HEK293 (cell line): ENCODE results near the gene PRRC2C.

Experiments
- CTCF ChIA-PET: fragments of 350-600 bp; formaldehyde crosslinking; extraction: SDS; loops from one replicate; lab custom pipeline; 2021; ENCODE audit warnings: antibody characterized with exemption; lab: Yijun Ruan, JAX
- POLR2A ChIA-PET: fragments of 300-600 bp; formaldehyde crosslinking; extraction: SDS; loops from one replicate; lab custom pipeline; 2020; ENCODE audit warnings: antibody characterized with exemption, inconsistent platforms; lab: Yijun Ruan, JAX
- H3K27ac ChIP-seq: fragments of 200-500 bp; sonication (Bioruptor generic); 2 replicates; pipeline ENCODE4 v1.5.1; 2014; ENCODE audit warnings: low read depth, low read length, control low read depth, inconsistent platforms; ENCODE audit errors: extremely low read depth
- H3K36me3 ChIP-seq, 2 experiments: fragments of 200-500 bp in 1 of 2; sonication (Bioruptor generic) in 1 of 2; 1 replicate in 1 of 2; 2 replicates in 1 of 2; pipeline ENCODE4 v1.5.1; 2014 to 2017; ENCODE audit warnings: inconsistent platforms in 2 of 2, low read length in 2 of 2; ENCODE audit not compliant: control insufficient read depth in 2 of 2, insufficient read depth in 1 of 2
- H3K4me1 ChIP-seq: fragments of 200-500 bp; sonication (Bioruptor generic); 2 replicates; pipeline ENCODE4 v1.5.1; 2014; ENCODE audit warnings: mild to moderate bottlenecking, low read length, inconsistent platforms; ENCODE audit not compliant: control insufficient read depth, insufficient read depth
- H3K4me3 ChIP-seq: 2 replicates; pipeline ENCODE4 v1.5.1; 2011; ENCODE audit warnings: low read depth, mild to moderate bottlenecking, control low read depth, low read length, moderate library complexity
- H3K9me3 ChIP-seq: fragments of 200-500 bp; sonication (Bioruptor generic); 2 replicates; pipeline ENCODE4 v1.5.1; 2014; ENCODE audit warnings: low read depth, low read length, inconsistent platforms; ENCODE audit not compliant: control insufficient read depth, insufficient read depth
- KLF8 ChIP-seq: fragments of 450-650 bp; formaldehyde crosslinking; IDR thresholded peaks from 2 replicates; pipeline ENCODE4 v1.5.1; 2016; ENCODE audit warnings: missing biosample characterization, missing genetic modification characterization
- SCRT1 ChIP-seq: fragments of 450-650 bp; formaldehyde crosslinking; IDR thresholded peaks from 2 replicates; pipeline ENCODE4 v1.5.1; 2016; ENCODE audit warnings: missing biosample characterization, missing genetic modification characterization, borderline replicate concordance
- ZBTB20 ChIP-seq: fragments of 450-650 bp; formaldehyde crosslinking; IDR thresholded peaks from 2 replicates; pipeline ENCODE4 v1.5.1; 2016; ENCODE audit warnings: missing biosample characterization, missing genetic modification characterization
- ZNF140 ChIP-seq: fragments of 450-650 bp; formaldehyde crosslinking; IDR thresholded peaks from 2 replicates; pipeline ENCODE4 v1.5.1; 2016; ENCODE audit warnings: missing biosample characterization, missing genetic modification characterization
- ZNF23 ChIP-seq: fragments of 450-650 bp; formaldehyde crosslinking; IDR thresholded peaks from 2 replicates; pipeline ENCODE4 v1.5.1; 2016; ENCODE audit warnings: missing biosample characterization, missing genetic modification characterization, borderline replicate concordance
- ZNF341 ChIP-seq: fragments of 450-650 bp; formaldehyde crosslinking; IDR thresholded peaks from 2 replicates; pipeline ENCODE4; 2016; ENCODE audit warnings: low read depth, missing biosample characterization, missing genetic modification characterization
- ZNF350 ChIP-seq: fragments of 450-650 bp; formaldehyde crosslinking; IDR thresholded peaks from 2 replicates; pipeline ENCODE4 v1.5.0; 2017; ENCODE audit warnings: missing biosample characterization, mild to moderate bottlenecking, missing genetic modification characterization
- ZNF354C ChIP-seq: fragments of 450-650 bp; formaldehyde crosslinking; IDR thresholded peaks from 2 replicates; pipeline ENCODE4 v1.5.1; 2016; ENCODE audit warnings: missing biosample characterization, missing genetic modification characterization, low read depth, borderline replicate concordance
- ZNF366 ChIP-seq: fragments of 450-650 bp; formaldehyde crosslinking; conservative IDR thresholded peaks from 2 replicates; pipeline ENCODE4 v1.5.1; 2016; ENCODE audit warnings: missing biosample characterization, missing genetic modification characterization
- ZNF549 ChIP-seq: fragments of 450-650 bp; IDR thresholded peaks from 2 replicates; pipeline ENCODE4 v1.5.1; 2018; ENCODE audit warnings: missing biosample characterization, missing genetic modification characterization, mild to moderate bottlenecking, inconsistent platforms, moderate library complexity
- ZNF660 ChIP-seq: fragments of 450-650 bp; IDR thresholded peaks from 2 replicates; pipeline ENCODE4 v1.5.1; 2018; ENCODE audit warnings: missing biosample characterization, mild to moderate bottlenecking, missing genetic modification characterization
- ZNF791 ChIP-seq: fragments of 450-650 bp; formaldehyde crosslinking; IDR thresholded peaks from 2 replicates; pipeline ENCODE4 v1.5.1; 2016; ENCODE audit warnings: missing biosample characterization, missing genetic modification characterization
- TF ChIP-seq, protein P1 (sequence below): fragments of 450-650 bp; formaldehyde crosslinking; IDR thresholded peaks from 2 replicates; pipeline ENCODE4 v1.5.1; 2016; ENCODE audit warnings: missing biosample characterization, missing genetic modification characterization
- TF ChIP-seq, protein P2 (sequence below): fragments of 450-650 bp; formaldehyde crosslinking; IDR thresholded peaks from 2 replicates; pipeline ENCODE4 v1.5.1; 2016; ENCODE audit warnings: missing biosample characterization, missing genetic modification characterization
- TF ChIP-seq, protein P3 (sequence below): fragments of 450-650 bp; formaldehyde crosslinking; IDR thresholded peaks from 2 replicates; pipeline ENCODE4 v1.5.1; 2016; ENCODE audit warnings: missing biosample characterization, missing genetic modification characterization
- TF ChIP-seq, protein P4 (sequence below): fragments of 450-650 bp; formaldehyde crosslinking; IDR thresholded peaks from 2 replicates; pipeline ENCODE4 v1.5.1; 2017; ENCODE audit warnings: missing biosample characterization, missing genetic modification characterization
- TF ChIP-seq, protein P5 (sequence below): fragments of 450-650 bp; formaldehyde crosslinking; IDR thresholded peaks from 2 replicates; pipeline ENCODE4 v1.5.1; 2016; ENCODE audit warnings: missing biosample characterization, missing genetic modification characterization
- TF ChIP-seq, protein P6 (sequence below): fragments of 450-650 bp; formaldehyde crosslinking; IDR thresholded peaks from 2 replicates; pipeline ENCODE4 v1.5.1; 2017; ENCODE audit warnings: missing biosample characterization, missing genetic modification characterization

PRRC2C gene

DNA sequence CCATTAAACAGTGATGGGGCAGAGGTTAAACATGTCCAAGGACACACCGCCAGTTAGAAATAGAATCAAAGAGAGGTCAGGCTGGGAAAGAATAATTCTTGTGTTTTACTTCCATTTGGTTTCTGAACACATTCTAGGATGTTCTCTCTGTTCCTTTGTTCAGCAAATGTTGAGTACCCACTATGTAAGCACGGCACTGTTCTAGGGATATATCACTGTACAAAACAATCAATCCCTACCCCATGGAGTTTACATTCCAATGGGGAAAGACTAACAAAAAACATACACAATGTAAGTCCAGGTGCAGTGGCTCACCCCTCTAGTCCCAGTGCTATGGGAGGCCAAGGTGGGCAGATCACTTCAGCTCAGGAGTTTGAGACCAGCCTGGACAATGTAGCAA, 142.9 kb downstream of the PRRC2C start:
- ChIA-PET POLR2A (no interaction called here), CTCF (interaction anchor here (0.6 kb wide), 1 partner anchor 860 kb away, joined by 3 read pairs; no protein-coding TSS in a partner anchor)
- no peak overlapping the region for H3K27ac ChIP-seq
- no peaks in the 10 kb centered on the region for H3K9me3 ChIP-seq
- H3K36me3 ChIP-seq: no peaks in the 10 kb centered on the region
- H3K4me3 ChIP-seq: no peak overlapping the region
- no peaks in the 10 kb centered on the region for H3K4me1 ChIP-seq
- TF ChIP-seq ZNF140 (tag by site-specific recombination) (no peak), ZNF791 (tag by site-specific recombination) (no peak), ZNF350 (tag by site-specific recombination) (no peak), ZNF366 (no peak), ZNF549 (tag by site-specific recombination) (no peak), KLF8 (no peak), ZNF354C (tag by site-specific recombination) (no peak), ZBTB20 (tag by site-specific recombination) (no peak), SCRT1 (no peak), ZNF341 (tag by site-specific recombination) (no peak), ZNF23 (no peak), ZNF660 (tag by site-specific recombination) (no peak)
- TF ChIP-seq, protein P1, sequence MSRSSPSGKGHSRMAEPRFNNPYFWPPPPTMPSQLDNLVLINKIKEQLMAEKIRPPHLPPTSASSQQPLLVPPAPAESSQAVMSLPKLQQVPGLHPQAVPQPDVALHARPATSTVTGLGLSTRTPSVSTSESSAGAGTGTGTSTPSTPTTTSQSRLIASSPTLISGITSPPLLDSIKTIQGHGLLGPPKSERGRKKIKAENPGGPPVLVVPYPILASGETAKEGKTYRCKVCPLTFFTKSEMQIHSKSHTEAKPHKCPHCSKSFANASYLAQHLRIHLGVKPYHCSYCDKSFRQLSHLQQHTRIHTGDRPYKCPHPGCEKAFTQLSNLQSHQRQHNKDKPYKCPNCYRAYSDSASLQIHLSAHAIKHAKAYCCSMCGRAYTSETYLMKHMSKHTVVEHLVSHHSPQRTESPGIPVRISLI (tag by site-specific recombination): no peak
- TF ChIP-seq, protein P2, sequence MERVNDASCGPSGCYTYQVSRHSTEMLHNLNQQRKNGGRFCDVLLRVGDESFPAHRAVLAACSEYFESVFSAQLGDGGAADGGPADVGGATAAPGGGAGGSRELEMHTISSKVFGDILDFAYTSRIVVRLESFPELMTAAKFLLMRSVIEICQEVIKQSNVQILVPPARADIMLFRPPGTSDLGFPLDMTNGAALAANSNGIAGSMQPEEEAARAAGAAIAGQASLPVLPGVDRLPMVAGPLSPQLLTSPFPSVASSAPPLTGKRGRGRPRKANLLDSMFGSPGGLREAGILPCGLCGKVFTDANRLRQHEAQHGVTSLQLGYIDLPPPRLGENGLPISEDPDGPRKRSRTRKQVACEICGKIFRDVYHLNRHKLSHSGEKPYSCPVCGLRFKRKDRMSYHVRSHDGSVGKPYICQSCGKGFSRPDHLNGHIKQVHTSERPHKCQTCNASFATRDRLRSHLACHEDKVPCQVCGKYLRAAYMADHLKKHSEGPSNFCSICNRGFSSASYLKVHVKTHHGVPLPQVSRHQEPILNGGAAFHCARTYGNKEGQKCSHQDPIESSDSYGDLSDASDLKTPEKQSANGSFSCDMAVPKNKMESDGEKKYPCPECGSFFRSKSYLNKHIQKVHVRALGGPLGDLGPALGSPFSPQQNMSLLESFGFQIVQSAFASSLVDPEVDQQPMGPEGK: no peak
- TF ChIP-seq, protein P3, sequence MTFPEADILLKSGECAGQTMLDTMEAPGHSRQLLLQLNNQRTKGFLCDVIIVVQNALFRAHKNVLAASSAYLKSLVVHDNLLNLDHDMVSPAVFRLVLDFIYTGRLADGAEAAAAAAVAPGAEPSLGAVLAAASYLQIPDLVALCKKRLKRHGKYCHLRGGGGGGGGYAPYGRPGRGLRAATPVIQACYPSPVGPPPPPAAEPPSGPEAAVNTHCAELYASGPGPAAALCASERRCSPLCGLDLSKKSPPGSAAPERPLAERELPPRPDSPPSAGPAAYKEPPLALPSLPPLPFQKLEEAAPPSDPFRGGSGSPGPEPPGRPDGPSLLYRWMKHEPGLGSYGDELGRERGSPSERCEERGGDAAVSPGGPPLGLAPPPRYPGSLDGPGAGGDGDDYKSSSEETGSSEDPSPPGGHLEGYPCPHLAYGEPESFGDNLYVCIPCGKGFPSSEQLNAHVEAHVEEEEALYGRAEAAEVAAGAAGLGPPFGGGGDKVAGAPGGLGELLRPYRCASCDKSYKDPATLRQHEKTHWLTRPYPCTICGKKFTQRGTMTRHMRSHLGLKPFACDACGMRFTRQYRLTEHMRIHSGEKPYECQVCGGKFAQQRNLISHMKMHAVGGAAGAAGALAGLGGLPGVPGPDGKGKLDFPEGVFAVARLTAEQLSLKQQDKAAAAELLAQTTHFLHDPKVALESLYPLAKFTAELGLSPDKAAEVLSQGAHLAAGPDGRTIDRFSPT (tag by site-specific recombination): no peak
- TF ChIP-seq, protein P4, sequence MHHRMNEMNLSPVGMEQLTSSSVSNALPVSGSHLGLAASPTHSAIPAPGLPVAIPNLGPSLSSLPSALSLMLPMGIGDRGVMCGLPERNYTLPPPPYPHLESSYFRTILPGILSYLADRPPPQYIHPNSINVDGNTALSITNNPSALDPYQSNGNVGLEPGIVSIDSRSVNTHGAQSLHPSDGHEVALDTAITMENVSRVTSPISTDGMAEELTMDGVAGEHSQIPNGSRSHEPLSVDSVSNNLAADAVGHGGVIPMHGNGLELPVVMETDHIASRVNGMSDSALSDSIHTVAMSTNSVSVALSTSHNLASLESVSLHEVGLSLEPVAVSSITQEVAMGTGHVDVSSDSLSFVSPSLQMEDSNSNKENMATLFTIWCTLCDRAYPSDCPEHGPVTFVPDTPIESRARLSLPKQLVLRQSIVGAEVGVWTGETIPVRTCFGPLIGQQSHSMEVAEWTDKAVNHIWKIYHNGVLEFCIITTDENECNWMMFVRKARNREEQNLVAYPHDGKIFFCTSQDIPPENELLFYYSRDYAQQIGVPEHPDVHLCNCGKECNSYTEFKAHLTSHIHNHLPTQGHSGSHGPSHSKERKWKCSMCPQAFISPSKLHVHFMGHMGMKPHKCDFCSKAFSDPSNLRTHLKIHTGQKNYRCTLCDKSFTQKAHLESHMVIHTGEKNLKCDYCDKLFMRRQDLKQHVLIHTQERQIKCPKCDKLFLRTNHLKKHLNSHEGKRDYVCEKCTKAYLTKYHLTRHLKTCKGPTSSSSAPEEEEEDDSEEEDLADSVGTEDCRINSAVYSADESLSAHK (tag by site-specific recombination): no peak
- TF ChIP-seq, protein P5, sequence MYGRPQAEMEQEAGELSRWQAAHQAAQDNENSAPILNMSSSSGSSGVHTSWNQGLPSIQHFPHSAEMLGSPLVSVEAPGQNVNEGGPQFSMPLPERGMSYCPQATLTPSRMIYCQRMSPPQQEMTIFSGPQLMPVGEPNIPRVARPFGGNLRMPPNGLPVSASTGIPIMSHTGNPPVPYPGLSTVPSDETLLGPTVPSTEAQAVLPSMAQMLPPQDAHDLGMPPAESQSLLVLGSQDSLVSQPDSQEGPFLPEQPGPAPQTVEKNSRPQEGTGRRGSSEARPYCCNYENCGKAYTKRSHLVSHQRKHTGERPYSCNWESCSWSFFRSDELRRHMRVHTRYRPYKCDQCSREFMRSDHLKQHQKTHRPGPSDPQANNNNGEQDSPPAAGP: no peak
- TF ChIP-seq, protein P6, sequence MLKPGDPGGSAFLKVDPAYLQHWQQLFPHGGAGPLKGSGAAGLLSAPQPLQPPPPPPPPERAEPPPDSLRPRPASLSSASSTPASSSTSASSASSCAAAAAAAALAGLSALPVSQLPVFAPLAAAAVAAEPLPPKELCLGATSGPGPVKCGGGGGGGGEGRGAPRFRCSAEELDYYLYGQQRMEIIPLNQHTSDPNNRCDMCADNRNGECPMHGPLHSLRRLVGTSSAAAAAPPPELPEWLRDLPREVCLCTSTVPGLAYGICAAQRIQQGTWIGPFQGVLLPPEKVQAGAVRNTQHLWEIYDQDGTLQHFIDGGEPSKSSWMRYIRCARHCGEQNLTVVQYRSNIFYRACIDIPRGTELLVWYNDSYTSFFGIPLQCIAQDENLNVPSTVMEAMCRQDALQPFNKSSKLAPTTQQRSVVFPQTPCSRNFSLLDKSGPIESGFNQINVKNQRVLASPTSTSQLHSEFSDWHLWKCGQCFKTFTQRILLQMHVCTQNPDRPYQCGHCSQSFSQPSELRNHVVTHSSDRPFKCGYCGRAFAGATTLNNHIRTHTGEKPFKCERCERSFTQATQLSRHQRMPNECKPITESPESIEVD: no peak
